Measurements from ENCODE around the gene VAV2. TPM values are rescaled to one million over a fixed set of nuclear protein-coding genes. Genes with fewer than 3 reads are reported as not detected.
A peak's percentile ranks its signal among the peaks of the same experiment; 100 is the strongest.

VAV2 gene
- total RNA-seq, 1 donor from 2014 or later: 61.9 TPM

DNA sequence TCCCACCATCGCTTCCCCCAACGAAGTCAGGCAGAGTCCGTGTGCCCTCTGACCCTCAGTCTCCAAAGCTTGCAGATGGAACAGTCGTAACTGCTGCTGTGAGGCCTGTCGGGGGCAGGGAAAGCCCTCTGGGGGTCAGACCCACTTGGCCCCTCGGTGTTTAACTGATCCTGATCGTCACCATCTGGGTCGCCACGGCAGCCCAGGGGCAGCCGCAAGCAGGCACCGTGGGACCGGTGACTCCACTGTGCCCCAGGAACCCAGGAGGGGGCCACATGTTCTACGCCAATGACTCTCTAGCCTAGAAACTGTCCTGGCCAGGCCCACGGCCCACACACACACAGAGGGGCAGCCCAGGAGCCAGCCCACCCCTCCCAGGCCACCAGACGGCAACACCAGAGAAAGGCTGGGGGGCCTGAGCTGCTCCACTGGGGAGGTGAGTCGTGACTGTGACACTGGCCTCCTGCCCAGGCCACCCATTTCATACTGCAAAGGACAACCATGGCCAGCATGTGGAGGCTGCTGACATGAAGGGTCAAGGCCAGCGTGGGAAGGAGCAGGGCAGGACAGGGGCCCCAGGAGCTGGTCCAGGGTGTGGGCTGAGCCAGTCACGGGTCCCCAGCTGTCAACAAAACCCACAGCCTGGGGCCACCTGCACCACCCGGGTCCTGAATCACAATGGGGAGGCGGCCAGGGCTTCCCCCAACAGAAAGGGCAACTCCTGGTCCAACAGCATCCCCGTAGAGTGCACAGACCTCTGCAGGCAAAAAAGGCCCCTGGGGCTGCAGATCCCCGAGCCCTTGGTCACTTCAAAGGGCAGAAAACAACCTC is 20.8 kb downstream of the VAV2 start:
- H3K27ac Mint-ChIP-seq: no peak overlapping the region
- peaks cover 40% of the 10 kb centered on the region for H3K4me1 Mint-ChIP-seq
- DNase-seq (ENCODE audit: low spot score in 2 of 2, unreplicated experiment in 2 of 2): no peak
- TF ChIP-seq, protein P1, sequence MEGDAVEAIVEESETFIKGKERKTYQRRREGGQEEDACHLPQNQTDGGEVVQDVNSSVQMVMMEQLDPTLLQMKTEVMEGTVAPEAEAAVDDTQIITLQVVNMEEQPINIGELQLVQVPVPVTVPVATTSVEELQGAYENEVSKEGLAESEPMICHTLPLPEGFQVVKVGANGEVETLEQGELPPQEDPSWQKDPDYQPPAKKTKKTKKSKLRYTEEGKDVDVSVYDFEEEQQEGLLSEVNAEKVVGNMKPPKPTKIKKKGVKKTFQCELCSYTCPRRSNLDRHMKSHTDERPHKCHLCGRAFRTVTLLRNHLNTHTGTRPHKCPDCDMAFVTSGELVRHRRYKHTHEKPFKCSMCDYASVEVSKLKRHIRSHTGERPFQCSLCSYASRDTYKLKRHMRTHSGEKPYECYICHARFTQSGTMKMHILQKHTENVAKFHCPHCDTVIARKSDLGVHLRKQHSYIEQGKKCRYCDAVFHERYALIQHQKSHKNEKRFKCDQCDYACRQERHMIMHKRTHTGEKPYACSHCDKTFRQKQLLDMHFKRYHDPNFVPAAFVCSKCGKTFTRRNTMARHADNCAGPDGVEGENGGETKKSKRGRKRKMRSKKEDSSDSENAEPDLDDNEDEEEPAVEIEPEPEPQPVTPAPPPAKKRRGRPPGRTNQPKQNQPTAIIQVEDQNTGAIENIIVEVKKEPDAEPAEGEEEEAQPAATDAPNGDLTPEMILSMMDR (IDR thresholded peaks at IDR 0.05; ENCODE audit: unreplicated experiment): no peak
- peaks cover 4% of the 10 kb centered on the region for H3K9me3 Mint-ChIP-seq
- H3K4me3 Mint-ChIP-seq: no peak overlapping the region
- H3K36me3 Mint-ChIP-seq: peaks cover 4% of the 10 kb centered on the region
- H3K27me3 Mint-ChIP-seq (ENCODE audit: low read depth): no peaks in the 10 kb centered on the region

- H3K27me3 Mint-ChIP-seq (ENCODE audit: low read depth): no peaks in the 10 kb centered on the region
- no peak for DNase-seq (ENCODE audit: low spot score in 2 of 2, unreplicated experiment in 2 of 2)
- TF ChIP-seq, protein P1 (IDR thresholded peaks at IDR 0.05; ENCODE audit: unreplicated experiment): no peak
- no peak overlapping the region for H3K4me3 Mint-ChIP-seq
- H3K36me3 Mint-ChIP-seq: peaks cover 10% of the 10 kb centered on the region
- peak overlapping the region; percentile 62 for H3K27ac Mint-ChIP-seq
- peaks cover 10% of the 10 kb centered on the region for H3K9me3 Mint-ChIP-seq
- peaks cover 38% of the 10 kb centered on the region for H3K4me1 Mint-ChIP-seq
Measured at GRCh38 chr9:133970581-133971058, 21.5 kb downstream of the VAV2 start.

DNA sequence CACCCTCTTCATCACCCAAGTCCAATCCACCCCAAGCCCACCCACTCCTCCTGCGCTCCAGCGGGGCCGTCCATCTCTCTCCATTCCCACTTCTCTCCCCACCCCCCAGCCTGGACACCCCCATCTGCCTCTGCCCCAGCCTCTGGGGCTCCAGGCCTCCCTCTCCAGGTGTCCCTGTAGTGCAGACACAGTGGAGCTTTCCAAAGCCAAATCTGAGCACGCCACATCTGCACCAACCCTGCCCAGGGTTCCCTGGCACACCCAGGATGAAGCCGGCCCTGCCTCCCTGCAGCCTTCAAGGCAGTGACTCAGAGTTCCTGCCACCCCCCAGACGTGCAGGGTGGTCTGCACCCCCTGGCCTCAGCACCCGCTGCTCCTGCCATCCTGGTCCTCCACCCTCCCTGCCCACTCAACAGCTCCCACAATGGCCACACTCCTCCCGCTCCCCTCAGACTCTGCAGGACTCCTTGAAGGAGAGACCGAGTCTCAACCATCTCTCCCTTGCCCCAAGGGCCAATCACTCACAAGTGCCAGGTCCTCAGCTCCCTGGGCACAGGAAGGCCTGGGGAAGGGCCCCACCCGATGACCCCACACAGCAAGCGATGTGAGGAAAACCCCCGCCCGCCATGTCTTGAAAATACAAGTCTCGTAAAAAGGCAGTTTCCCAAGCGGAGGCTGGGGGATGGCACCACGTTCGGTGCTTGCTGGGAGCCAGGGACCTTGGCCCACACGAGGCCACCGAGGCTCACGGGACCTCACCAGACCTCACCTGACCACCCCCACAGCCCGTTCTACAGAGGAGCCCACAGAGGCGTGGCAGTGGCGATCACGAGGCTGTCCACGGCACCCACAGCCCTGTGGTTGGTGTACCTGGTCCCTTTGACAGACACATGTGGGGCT is 22.2 kb downstream of the VAV2 start:
- TF ChIP-seq, protein P1 (IDR thresholded peaks at IDR 0.05; ENCODE audit: unreplicated experiment): no peak
- peaks cover 31% of the 10 kb centered on the region for H3K4me1 Mint-ChIP-seq
- peaks cover 11% of the 10 kb centered on the region for H3K36me3 Mint-ChIP-seq
- H3K27me3 Mint-ChIP-seq (ENCODE audit: low read depth): no peaks in the 10 kb centered on the region
- DNase-seq (ENCODE audit: low spot score in 2 of 2, unreplicated experiment in 2 of 2): no peak
- H3K9me3 Mint-ChIP-seq: peaks cover 12% of the 10 kb centered on the region
- no peak overlapping the region for H3K4me3 Mint-ChIP-seq
- no peak overlapping the region for H3K27ac Mint-ChIP-seq

- Mint-ChIP-seq H3K27ac (peak overlapping the region; percentile 47), H3K27me3 (ENCODE audit: low read depth) (no peaks in the 10 kb centered on the region), H3K9me3 (peaks cover 19% of the 10 kb centered on the region), H3K36me3 (peaks cover 18% of the 10 kb centered on the region), H3K4me3 (no peak overlapping the region), H3K4me1 (peaks cover 27% of the 10 kb centered on the region)
- DNase-seq (ENCODE audit: low spot score in 2 of 2, unreplicated experiment in 2 of 2): no peak
- TF ChIP-seq, protein P1 (IDR thresholded peaks at IDR 0.05; ENCODE audit: unreplicated experiment): no peak
Measured at GRCh38 chr9:133968966-133969617, 23.0 kb downstream of the VAV2 start.

DNA sequence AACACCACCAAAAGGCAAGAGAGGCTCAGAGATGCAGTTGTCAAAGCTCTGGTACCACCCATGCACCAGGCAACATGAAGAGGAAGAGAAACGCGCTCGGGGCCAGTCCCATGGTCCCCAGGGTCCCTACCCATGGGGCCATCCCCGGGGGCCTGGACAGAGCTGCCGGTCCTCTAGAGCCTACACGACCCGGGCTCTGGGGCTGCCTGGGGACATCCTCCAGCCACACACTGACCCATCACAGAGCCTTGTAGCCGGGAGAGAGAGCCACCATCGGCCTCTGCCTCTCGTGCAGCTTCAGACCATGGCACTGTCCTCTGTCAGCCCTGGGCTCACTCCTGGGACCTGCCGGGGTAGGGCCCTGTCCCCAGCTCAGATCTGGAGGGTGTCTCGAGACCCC is 23.7 kb downstream of the VAV2 start:
- Mint-ChIP-seq H3K4me3 (no peak overlapping the region), H3K9me3 (peaks cover 19% of the 10 kb centered on the region), H3K27ac (no peak overlapping the region), H3K4me1 (peaks cover 23% of the 10 kb centered on the region), H3K36me3 (peaks cover 18% of the 10 kb centered on the region), H3K27me3 (ENCODE audit: low read depth) (no peaks in the 10 kb centered on the region)
- DNase-seq (ENCODE audit: low spot score in 2 of 2, unreplicated experiment in 2 of 2): no peak
- TF ChIP-seq, protein P1 (IDR thresholded peaks at IDR 0.05; ENCODE audit: unreplicated experiment): no peak

Data from mesothelial cell of epicardium (in vitro differentiated cells).